Measurements from ENCODE around the gene HS2ST1.

DNA sequence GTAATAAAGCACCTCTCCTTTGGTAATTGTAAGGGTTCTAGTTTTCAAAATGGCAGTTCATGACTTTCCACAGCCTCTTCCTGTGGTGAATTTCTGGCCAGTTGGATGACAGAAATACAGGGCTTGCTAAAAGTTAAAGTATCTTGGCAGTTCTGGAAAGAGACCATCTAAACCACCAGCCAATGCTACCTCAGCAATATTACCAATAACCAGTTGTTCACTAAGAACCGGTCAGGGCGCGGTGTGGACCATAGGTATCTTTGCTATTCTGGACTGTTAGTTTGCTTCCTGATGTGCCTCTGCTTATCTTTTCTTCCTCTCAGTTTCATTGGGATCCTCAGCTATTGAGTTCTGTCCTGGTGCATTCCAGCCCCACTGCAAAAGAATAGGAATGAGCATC lies 124.7 kb downstream of the HS2ST1 start:
- TF ChIP-seq, protein P1, sequence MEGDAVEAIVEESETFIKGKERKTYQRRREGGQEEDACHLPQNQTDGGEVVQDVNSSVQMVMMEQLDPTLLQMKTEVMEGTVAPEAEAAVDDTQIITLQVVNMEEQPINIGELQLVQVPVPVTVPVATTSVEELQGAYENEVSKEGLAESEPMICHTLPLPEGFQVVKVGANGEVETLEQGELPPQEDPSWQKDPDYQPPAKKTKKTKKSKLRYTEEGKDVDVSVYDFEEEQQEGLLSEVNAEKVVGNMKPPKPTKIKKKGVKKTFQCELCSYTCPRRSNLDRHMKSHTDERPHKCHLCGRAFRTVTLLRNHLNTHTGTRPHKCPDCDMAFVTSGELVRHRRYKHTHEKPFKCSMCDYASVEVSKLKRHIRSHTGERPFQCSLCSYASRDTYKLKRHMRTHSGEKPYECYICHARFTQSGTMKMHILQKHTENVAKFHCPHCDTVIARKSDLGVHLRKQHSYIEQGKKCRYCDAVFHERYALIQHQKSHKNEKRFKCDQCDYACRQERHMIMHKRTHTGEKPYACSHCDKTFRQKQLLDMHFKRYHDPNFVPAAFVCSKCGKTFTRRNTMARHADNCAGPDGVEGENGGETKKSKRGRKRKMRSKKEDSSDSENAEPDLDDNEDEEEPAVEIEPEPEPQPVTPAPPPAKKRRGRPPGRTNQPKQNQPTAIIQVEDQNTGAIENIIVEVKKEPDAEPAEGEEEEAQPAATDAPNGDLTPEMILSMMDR (IDR thresholded peaks at IDR 0.05), result no peak
- TF ChIP-seq POLR2A (IDR thresholded peaks at IDR 0.05), result no peak
- TF ChIP-seq POLR2AphosphoS5 (IDR thresholded peaks at IDR 0.05), result no peak
